HG03457 (cell line): Measurements from ENCODE around the gene UPP2.

Experiments used
- ATAC-seq: cut with Tn5 transposase; IDR thresholded peaks from one replicate; pipeline ENCODE4 v1.9.1; 2021; ENCODE audit warnings: moderate number of reproducible peaks; ENCODE audit not compliant: unreplicated experiment

Gene UPP2

DNA sequence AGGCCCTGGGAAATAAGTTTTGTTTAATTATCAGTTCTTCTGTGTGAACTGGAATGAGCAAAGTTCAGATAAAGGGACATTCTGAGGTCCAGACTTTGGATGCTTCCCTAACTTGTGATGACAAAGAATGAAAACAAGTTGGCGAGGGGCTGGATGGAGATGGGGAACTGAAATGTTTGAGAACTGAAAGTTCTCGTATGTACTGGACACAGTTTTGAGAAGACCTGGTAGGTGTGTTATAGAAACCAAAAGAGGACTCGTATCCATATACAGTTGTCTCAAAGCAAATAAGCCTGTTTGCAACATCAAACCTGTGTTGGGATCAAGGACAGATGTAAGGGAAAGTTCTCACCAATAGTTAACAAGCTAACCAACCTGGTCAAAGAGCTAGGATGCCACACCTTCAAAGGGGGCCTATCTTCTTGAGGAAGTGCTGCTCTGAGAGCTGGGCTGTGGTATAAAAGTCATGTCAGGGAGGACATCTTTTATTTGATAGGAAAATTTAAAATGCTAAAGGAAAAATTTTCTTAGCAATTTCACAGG lies at the start of gene UPP2:
TSS of gene UPP2 (plus strand) at position 493 of the 543 bp plus-strand sequence. CDS start 188 bp downstream, outside the sequence.
- no peak for ATAC-seq

- ATAC-seq, result no peak
Observed at GRCh38 chr2:158052761-158053160, 48.9 kb upstream of the UPP2 start.

- ATAC-seq, result no peak
Observed at GRCh38 chr2:158056875-158057274, 44.8 kb upstream of the UPP2 start.

- ATAC-seq, result no peak
Observed at GRCh38 chr2:158060160-158060834, 41.4 kb upstream of the UPP2 start.

GRCh38 chr2:158060835-158061435 lies 40.7 kb upstream of the UPP2 start:
- ATAC-seq, result no peak

- ATAC-seq, result no peak
Observed at GRCh38 chr2:158061763-158062162, 39.9 kb upstream of the UPP2 start.

GRCh38 chr2:158066046-158066713 lies 35.5 kb upstream of the UPP2 start:
- no peak for ATAC-seq

- ATAC-seq, result no peak
Observed at GRCh38 chr2:158071018-158071417, 30.7 kb upstream of the UPP2 start.

DNA sequence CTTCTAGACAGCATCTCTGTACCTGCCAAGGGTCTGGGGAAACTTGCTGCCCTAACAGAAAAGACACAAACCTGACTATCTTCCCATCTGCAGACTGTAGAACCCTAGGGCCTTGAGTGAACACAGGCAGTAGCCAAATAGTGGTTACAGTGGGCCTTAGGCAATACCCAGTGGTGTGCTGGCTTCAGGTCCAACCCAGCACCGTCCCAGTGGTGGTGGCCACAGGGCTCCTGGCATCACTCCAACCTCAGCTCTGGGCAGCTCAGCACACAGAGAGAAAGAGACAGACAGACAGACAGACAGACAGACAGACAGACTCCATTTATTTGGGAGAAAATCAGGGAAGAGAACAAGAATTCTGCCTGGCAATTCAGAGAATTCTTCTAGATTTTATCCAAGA lies 29.3 kb upstream of the UPP2 start:
- ATAC-seq, result no peak

DNA sequence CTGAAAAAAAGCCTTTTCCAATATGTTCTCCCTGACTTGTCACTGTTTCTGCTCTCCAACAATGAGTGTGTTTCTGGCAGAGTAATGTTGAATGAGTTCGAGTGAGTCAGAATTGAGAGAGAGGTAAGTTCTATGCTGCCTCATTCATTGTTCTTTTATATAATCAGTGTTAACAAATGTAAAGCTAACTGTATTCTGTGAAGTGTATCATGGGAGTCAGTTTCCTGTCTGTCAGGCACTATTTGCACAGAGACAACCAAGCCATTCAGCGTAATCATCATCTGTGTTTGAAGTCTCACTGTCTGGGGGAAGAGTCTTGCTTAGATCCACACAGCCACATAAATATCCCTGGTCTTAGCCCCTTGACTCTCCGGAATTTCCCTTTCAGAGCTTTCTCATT lies 22.0 kb upstream of the UPP2 start:
- no peak for ATAC-seq

DNA sequence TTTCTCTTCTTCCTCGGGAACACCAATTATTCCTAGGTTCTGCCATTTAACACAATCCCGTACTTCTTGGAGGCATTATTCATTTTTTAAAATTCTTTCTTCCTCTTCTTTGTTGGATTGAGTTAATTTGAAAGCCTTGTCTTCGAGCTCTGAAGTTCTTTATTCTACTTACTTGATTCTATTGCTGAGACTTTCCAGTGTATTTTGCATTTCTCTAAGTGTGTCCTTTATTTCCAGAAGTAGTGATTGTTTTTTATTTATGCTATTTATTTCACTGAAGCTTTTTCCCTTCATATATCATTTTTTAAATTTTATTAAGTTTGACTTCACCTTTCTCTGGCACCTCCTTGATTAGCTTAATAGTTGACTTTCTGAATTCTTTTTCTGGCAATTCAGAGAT lies 13.6 kb upstream of the UPP2 start:
- no peak for ATAC-seq

GRCh38 chr2:158089322-158089721 lies 12.4 kb upstream of the UPP2 start:
- ATAC-seq, result no peak

DNA sequence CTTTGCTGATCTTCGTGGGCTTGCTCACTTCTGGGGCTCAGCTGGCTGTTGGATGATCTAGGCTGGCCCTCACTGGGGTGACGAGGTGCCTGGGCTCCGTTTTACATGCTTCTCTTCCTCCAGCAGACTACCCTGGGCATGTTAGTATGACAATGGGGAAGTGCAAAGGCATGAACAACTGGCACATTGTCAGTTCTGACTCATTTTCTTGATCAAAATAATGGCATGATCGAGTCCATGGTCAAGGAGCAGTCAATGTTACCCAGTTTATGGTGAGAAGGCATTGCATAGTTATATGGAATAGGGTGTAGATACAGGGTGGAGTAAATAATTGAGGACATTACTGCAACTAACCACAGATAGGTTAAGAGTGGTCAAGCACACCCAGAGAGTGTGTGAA lies 10.0 kb upstream of the UPP2 start:
- ATAC-seq, result no peak

GRCh38 chr2:158094487-158095092 lies 7.1 kb upstream of the UPP2 start:
- no peak for ATAC-seq

- ATAC-seq, result no peak
Observed at GRCh38 chr2:158095269-158095668, 6.4 kb upstream of the UPP2 start.

DNA sequence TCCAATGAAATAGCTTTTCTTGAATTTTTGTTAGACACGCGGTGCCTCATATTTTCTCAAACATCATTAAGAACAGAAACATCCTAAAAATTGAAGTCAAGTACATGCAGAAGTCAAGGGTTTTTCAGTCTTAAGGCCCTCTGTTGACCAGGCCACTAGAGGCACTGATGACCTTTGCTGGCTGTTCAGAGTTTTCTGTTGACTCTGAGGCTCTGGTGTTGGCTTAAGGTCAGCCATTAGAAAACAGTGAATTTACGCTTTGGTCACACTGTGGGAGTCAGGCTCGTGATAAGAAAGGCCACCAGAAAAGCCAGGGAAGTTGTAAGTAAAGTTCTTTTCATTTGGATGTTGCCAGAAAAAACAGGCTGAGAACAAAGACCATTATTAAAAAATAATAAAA lies 5.8 kb upstream of the UPP2 start:
- no peak for ATAC-seq

DNA sequence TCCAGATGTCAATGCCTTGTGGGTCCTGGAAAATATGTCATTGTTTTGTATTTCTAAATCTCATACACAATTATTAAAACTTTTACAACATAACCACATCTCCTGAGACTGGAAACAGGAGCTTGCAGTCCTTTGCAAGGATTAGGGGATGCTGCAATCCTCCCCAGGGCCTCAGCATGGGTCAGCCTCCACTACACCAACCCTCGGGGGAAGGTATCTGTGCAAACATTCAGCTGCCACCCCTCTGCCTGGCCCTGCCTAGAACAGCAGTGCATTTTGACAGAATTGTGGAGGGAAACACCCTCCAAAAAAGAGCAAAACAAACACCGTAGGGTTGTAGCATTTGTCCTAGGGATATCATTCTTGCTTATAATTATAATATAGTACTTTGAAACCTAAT lies 4.2 kb upstream of the UPP2 start:
- ATAC-seq, result no peak

DNA sequence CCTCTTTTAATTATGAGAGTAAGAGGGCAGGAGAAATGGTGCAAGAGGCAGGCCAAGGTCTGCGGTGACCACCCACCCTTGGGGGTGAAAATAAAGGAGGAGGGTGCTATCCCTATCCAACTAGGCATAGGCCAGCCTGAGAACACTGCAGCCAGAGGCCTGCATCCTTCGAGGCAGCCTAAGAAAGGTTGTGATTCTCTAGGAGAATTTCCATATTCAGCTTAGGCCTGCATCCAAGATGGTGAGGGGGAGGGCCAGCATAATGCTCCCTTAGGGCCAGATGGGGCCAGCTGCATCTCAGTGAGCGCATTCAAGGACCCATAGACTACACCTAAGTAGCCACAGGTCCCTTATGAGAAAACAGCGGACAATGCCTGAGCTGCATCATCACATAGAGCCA lies 3.5 kb upstream of the UPP2 start:
- no peak for ATAC-seq

- no peak for ATAC-seq
Observed at GRCh38 chr2:158099716-158100115, 2.0 kb upstream of the UPP2 start.

DNA sequence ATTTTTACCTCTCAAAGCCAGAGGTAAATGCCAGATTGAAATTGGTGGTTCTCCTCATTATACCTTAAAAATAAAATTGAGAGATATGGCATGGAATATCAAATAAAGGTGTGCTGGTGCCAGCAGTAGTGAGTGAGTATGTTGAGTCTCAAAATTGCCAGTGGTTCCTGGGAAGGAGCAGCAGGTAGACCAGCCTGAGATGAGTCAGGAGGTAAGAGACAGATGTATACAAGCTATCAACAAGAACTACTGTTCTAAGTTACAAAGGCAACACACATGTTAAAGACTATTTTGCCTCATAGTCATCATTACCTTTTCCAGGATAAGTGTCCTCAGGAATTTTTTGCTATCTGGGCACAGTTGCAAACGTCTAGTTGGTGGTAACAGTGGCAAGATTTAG lies 1.3 kb upstream of the UPP2 start:
- no peak for ATAC-seq

- no peak for ATAC-seq
Observed at GRCh38 chr2:158102446-158102845, 770 bp downstream of the UPP2 start.
